SK-N-SH treated with all-trans-retinoic acid at 6 μM for 48 hours (cell line): ENCODE data around the gene CLEC4A.
"Not testable (repeated sequence)": the region's sequence is repeated elsewhere in the genome, so short reads cannot be mapped to it uniquely, and the experiment has no call there.

Experiments used
- ARNTL ChIP-seq: fragments of 450-650 bp; formaldehyde crosslinking; IDR thresholded peaks from 2 replicates; pipeline ENCODE4 v1.5.0; 2020; ENCODE audit warnings: low read depth, mild to moderate bottlenecking, moderate library complexity, borderline replicate concordance
- BACH2 ChIP-seq: fragments of 250-450 bp; sonication (Bioruptor Pico); IDR thresholded peaks from 2 replicates; pipeline ENCODE4 v1.9.0; 2021; ENCODE audit warnings: mild to moderate bottlenecking, borderline replicate concordance
- ESRRG ChIP-seq: fragments of 250-450 bp; sonication (Bioruptor Pico); IDR thresholded peaks from 2 replicates; pipeline ENCODE4 v1.6.1; 2021; ENCODE audit warnings: mild to moderate bottlenecking
- RARB ChIP-seq: fragments of 250-450 bp; sonication (Bioruptor Pico); IDR thresholded peaks from 2 replicates; pipeline ENCODE4 v1.8.0; 2021; ENCODE audit warnings: mild to moderate bottlenecking, moderate library complexity
- ZC3H10 ChIP-seq: fragments of 250-450 bp; sonication (Bioruptor Pico); IDR thresholded peaks from 2 replicates; pipeline ENCODE4 v1.5.1; 2021; ENCODE audit warnings: mild to moderate bottlenecking, moderate library complexity
- ZFP3 ChIP-seq: fragments of 250-450 bp; sonication (Bioruptor Pico); IDR thresholded peaks from 2 replicates; pipeline ENCODE4 v1.5.0; 2020; ENCODE audit warnings: mild to moderate bottlenecking, moderate library complexity

DNA sequence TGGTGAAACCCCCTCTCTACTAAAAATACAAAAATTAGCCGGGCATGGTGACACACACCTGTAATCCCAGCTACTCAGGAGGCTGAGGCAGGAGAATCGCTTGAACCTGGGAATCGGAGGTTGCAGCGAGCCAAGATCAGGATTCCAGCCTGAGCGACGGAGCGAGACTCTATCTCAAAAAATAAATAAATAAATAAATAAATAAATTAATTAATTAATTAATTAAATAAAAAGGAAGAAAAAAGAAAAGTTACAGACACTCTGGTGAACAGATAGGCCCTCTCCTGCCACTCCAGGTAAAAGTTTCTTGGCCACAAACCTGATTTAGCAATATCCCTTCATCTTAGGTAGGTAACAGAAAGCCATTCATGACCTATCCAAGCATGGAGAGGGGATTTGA lies 59.5 kb downstream of the CLEC4A start:
- not testable (repeated sequence) for TF ChIP-seq ARNTL; ZFP3 (CRISPR knock-in tag); ZC3H10 (CRISPR knock-in tag); ESRRG (CRISPR knock-in tag); BACH2; RARB
